ENCODE data around the gene LRRC4C.

LRRC4C gene

GRCh38 chr11:40841231-40841630 lies 618.2 kb downstream of the LRRC4C start:
- Histone ChIP-seq H3K4me1 (ENCODE audit: control insufficient read depth, insufficient read depth, low read length) (no peaks in the 10 kb centered on the region), H3K4me3 (ENCODE audit: low read length) (no peak overlapping the region), H3K27ac (ENCODE audit: low read depth, low read length) (no peak overlapping the region), H3K27me3 (ENCODE audit: control insufficient read depth, insufficient read depth, low read length) (no peaks in the 10 kb centered on the region), H3K9ac (ENCODE audit: low read length) (no peak overlapping the region), H3K36me3 (ENCODE audit: control insufficient read depth, insufficient read depth, low read length) (no peaks in the 10 kb centered on the region)

GRCh38 chr11:40838181-40838683 lies 621.2 kb downstream of the LRRC4C start:
- no peaks in the 10 kb centered on the region for H3K27me3 ChIP-seq (ENCODE audit: control insufficient read depth, insufficient read depth, low read length)
- H3K4me3 ChIP-seq (ENCODE audit: low read length): no peak overlapping the region
- no peak overlapping the region for H3K9ac ChIP-seq (ENCODE audit: low read length)
- no peaks in the 10 kb centered on the region for H3K36me3 ChIP-seq (ENCODE audit: control insufficient read depth, insufficient read depth, low read length)
- H3K4me1 ChIP-seq (ENCODE audit: control insufficient read depth, insufficient read depth, low read length): no peaks in the 10 kb centered on the region
- no peak overlapping the region for H3K27ac ChIP-seq (ENCODE audit: low read depth, low read length)

DNA sequence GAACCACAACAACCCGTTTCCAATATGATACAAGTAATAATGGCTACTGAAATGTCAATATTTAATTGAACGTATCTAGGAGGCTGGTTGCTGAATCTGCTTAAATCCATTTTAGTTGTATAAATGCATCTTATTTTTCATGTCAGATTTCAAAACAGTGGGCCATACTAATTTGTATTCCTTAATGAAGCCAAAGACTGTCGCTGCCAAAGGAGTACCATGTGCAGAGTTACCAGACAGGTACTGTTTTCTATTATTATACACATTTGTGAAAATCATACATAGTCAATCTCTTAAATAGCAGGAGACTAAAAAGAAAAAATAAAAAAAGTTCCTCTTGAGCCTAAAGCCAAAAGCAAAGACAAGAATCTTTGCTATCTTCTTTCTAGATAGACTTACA lies 632.3 kb downstream of the LRRC4C start:
- Histone ChIP-seq H3K27ac (ENCODE audit: low read depth, low read length) (no peak overlapping the region), H3K27me3 (ENCODE audit: control insufficient read depth, insufficient read depth, low read length) (no peaks in the 10 kb centered on the region), H3K9ac (ENCODE audit: low read length) (no peak overlapping the region), H3K4me1 (ENCODE audit: control insufficient read depth, insufficient read depth, low read length) (no peaks in the 10 kb centered on the region), H3K4me3 (ENCODE audit: low read length) (no peak overlapping the region), H3K36me3 (ENCODE audit: control insufficient read depth, insufficient read depth, low read length) (no peaks in the 10 kb centered on the region)

GRCh38 chr11:40826601-40827000 lies 632.9 kb downstream of the LRRC4C start:
- Histone ChIP-seq H3K27ac (ENCODE audit: low read depth, low read length) (no peak overlapping the region), H3K27me3 (ENCODE audit: control insufficient read depth, insufficient read depth, low read length) (no peaks in the 10 kb centered on the region), H3K4me1 (ENCODE audit: control insufficient read depth, insufficient read depth, low read length) (no peaks in the 10 kb centered on the region), H3K36me3 (ENCODE audit: control insufficient read depth, insufficient read depth, low read length) (no peaks in the 10 kb centered on the region), H3K9ac (ENCODE audit: low read length) (no peak overlapping the region), H3K4me3 (ENCODE audit: low read length) (no peak overlapping the region)

DNA sequence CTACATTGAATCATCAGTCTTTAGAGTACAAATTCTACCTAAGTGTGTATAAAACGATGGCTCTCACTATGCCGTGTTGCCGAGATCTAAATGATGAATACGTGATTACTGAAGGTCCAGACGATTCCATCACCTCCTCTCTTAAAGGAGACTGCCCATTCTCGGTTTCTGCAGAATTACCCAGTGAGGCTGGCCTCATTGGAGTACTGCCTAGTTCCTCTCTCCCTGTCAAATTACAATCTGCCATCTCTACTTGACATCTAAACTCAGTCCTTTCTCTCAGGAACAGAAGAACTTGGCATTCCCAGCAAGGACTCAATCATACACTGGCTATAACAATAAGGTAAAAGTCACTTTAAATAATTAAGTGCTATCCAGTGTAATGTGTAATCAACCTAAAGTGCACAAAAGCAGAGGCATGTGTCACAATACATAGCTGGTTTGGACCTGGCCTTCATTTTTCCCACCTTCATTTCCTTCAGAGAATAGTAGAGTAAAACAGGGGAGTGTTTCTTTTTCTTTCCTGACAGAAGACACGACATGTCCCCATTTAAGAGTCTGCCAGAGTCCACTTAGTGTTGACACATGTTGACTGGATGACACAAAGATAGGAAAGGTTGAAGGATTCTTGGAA lies 634.1 kb downstream of the LRRC4C start:
- H3K27ac ChIP-seq (ENCODE audit: low read depth, low read length): no peak overlapping the region
- H3K4me1 ChIP-seq (ENCODE audit: control insufficient read depth, insufficient read depth, low read length): no peaks in the 10 kb centered on the region
- H3K4me3 ChIP-seq (ENCODE audit: low read length): no peak overlapping the region
- H3K9ac ChIP-seq (ENCODE audit: low read length): no peak overlapping the region
- H3K36me3 ChIP-seq (ENCODE audit: control insufficient read depth, insufficient read depth, low read length): no peaks in the 10 kb centered on the region
- no peaks in the 10 kb centered on the region for H3K27me3 ChIP-seq (ENCODE audit: control insufficient read depth, insufficient read depth, low read length)

DNA sequence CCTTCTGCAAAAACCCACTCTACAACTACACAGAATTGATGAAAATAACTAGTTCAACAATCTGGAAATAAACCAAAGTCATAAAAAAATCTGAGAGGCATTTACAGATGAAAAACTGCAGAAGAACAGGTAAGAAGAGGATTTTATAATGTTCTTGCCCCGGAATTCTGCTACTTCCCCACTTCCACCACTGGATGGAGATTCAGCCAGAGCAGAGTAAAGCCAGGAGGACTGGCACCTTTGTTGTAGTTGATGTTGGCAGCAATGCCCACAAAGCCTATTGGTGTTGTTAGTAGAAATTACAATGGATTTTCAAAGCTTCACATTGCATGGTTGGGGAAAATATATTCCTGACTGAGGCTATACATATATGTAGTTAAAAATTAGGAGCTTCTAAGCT lies 640.2 kb downstream of the LRRC4C start:
- Histone ChIP-seq H3K36me3 (ENCODE audit: control insufficient read depth, insufficient read depth, low read length) (no peaks in the 10 kb centered on the region), H3K4me1 (ENCODE audit: control insufficient read depth, insufficient read depth, low read length) (no peaks in the 10 kb centered on the region), H3K9ac (ENCODE audit: low read length) (no peak overlapping the region), H3K27me3 (ENCODE audit: control insufficient read depth, insufficient read depth, low read length) (no peaks in the 10 kb centered on the region), H3K27ac (ENCODE audit: low read depth, low read length) (no peak overlapping the region), H3K4me3 (ENCODE audit: low read length) (no peak overlapping the region)

- Histone ChIP-seq H3K9ac (ENCODE audit: low read length) (no peak overlapping the region), H3K4me1 (ENCODE audit: control insufficient read depth, insufficient read depth, low read length) (no peaks in the 10 kb centered on the region)
These were observed 642.5 kb downstream of the LRRC4C start for GRCh38 chr11:40816976-40817375.

GRCh38 chr11:40797981-40798380 lies 661.5 kb downstream of the LRRC4C start:
- H3K27ac ChIP-seq (ENCODE audit: low read depth, low read length): no peak overlapping the region
- no peaks in the 10 kb centered on the region for H3K4me1 ChIP-seq (ENCODE audit: control insufficient read depth, insufficient read depth, low read length)
- H3K4me3 ChIP-seq (ENCODE audit: low read length): no peak overlapping the region
- no peak overlapping the region for H3K9ac ChIP-seq (ENCODE audit: low read length)
- H3K36me3 ChIP-seq (ENCODE audit: control insufficient read depth, insufficient read depth, low read length): no peaks in the 10 kb centered on the region
- no peaks in the 10 kb centered on the region for H3K27me3 ChIP-seq (ENCODE audit: control insufficient read depth, insufficient read depth, low read length)

More at GRCh38 chr11:40816976-40817375, 642.5 kb downstream of the LRRC4C start:
- Histone ChIP-seq H3K27me3 (ENCODE audit: control insufficient read depth, insufficient read depth, low read length) (no peaks in the 10 kb centered on the region), H3K27ac (ENCODE audit: low read depth, low read length) (no peak overlapping the region), H3K4me3 (ENCODE audit: low read length) (no peak overlapping the region), H3K36me3 (ENCODE audit: control insufficient read depth, insufficient read depth, low read length) (no peaks in the 10 kb centered on the region)

DNA sequence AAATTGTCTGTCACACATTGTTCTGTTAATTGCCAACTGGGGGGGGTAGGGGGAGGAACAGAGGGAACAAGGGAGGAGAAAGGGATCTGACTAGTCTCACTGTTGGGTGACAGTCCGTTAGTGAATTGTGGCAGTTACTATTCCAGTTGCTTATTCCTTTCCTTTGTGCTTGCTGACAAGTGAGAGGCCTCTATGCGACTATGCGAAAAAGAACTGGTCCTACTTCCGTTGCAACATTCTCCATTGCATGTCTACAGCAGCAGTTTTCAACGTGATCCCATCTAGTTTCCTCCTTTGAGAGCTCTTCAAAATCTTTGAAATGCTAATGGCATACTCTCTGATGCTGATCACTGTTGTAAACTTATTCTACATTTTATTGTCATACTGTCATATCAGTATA lies 672.2 kb downstream of the LRRC4C start:
- H3K9ac ChIP-seq (ENCODE audit: low read length): no peak overlapping the region
- no peaks in the 10 kb centered on the region for H3K27me3 ChIP-seq (ENCODE audit: control insufficient read depth, insufficient read depth, low read length)
- H3K27ac ChIP-seq (ENCODE audit: low read depth, low read length): no peak overlapping the region
- H3K36me3 ChIP-seq (ENCODE audit: control insufficient read depth, insufficient read depth, low read length): no peaks in the 10 kb centered on the region
- H3K4me1 ChIP-seq (ENCODE audit: control insufficient read depth, insufficient read depth, low read length): no peaks in the 10 kb centered on the region
- H3K4me3 ChIP-seq (ENCODE audit: low read length): no peak overlapping the region

GRCh38 chr11:40763046-40763445 lies 696.4 kb downstream of the LRRC4C start:
- no peaks in the 10 kb centered on the region for H3K36me3 ChIP-seq (ENCODE audit: control insufficient read depth, insufficient read depth, low read length)
- no peaks in the 10 kb centered on the region for H3K27me3 ChIP-seq (ENCODE audit: control insufficient read depth, insufficient read depth, low read length)

GRCh38 chr11:40759341-40759740 lies 700.1 kb downstream of the LRRC4C start:
- no peak overlapping the region for H3K4me3 ChIP-seq (ENCODE audit: low read length)
- H3K27ac ChIP-seq (ENCODE audit: low read depth, low read length): no peak overlapping the region
- no peak overlapping the region for H3K9ac ChIP-seq (ENCODE audit: low read length)
- no peaks in the 10 kb centered on the region for H3K4me1 ChIP-seq (ENCODE audit: control insufficient read depth, insufficient read depth, low read length)
- no peaks in the 10 kb centered on the region for H3K27me3 ChIP-seq (ENCODE audit: control insufficient read depth, insufficient read depth, low read length)
- H3K36me3 ChIP-seq (ENCODE audit: control insufficient read depth, insufficient read depth, low read length): no peaks in the 10 kb centered on the region

More at GRCh38 chr11:40763046-40763445, 696.4 kb downstream of the LRRC4C start:
- Histone ChIP-seq H3K4me1 (ENCODE audit: control insufficient read depth, insufficient read depth, low read length) (no peaks in the 10 kb centered on the region), H3K9ac (ENCODE audit: low read length) (no peak overlapping the region), H3K27ac (ENCODE audit: low read depth, low read length) (no peak overlapping the region), H3K4me3 (ENCODE audit: low read length) (no peak overlapping the region)

DNA sequence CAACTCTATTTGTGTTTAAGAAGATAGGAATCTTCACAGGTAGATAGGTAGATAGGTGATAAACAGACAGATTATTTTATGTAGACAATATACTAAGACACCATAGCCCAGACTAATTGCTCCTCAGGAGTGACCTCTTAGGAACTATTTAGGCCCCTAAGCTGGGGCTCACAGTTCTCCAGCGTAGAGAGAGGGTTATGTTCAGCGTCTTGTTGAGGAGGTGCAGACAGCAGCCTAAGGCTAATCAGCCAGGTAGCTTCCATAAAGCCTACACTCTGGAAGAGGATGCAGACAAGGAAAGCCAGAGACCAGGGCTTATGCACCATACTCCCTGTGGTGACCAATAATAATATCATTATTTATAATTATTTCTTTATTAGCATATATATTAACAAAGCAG lies 705.2 kb downstream of the LRRC4C start:
- Histone ChIP-seq H3K27ac (ENCODE audit: low read depth, low read length) (no peak overlapping the region), H3K27me3 (ENCODE audit: control insufficient read depth, insufficient read depth, low read length) (no peaks in the 10 kb centered on the region), H3K4me1 (ENCODE audit: control insufficient read depth, insufficient read depth, low read length) (no peaks in the 10 kb centered on the region), H3K4me3 (ENCODE audit: low read length) (no peak overlapping the region), H3K36me3 (ENCODE audit: control insufficient read depth, insufficient read depth, low read length) (no peaks in the 10 kb centered on the region), H3K9ac (ENCODE audit: low read length) (no peak overlapping the region)

DNA sequence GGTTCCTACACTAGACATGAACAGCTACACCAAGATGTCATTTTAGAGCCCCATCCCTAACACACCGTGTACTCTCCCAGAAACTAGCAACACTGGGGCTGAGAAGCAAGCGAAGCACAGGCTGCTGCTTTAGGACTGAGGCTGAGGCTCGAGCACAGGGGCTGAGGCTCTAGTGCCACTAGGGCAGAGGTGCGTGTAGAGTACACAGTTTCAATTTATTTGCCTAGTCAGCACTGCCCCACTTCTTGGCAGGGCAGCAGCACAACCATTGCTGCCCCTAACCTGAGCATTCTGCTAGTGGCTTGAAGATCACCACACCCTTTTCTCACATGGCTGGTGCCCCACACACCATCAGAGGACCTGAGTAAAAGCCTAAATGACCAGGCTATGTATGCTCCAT lies 713.2 kb downstream of the LRRC4C start:
- no peak overlapping the region for H3K9ac ChIP-seq (ENCODE audit: low read length)
- no peak overlapping the region for H3K4me3 ChIP-seq (ENCODE audit: low read length)
- no peaks in the 10 kb centered on the region for H3K27me3 ChIP-seq (ENCODE audit: control insufficient read depth, insufficient read depth, low read length)
- H3K36me3 ChIP-seq (ENCODE audit: control insufficient read depth, insufficient read depth, low read length): no peaks in the 10 kb centered on the region
- H3K4me1 ChIP-seq (ENCODE audit: control insufficient read depth, insufficient read depth, low read length): no peaks in the 10 kb centered on the region
- no peak overlapping the region for H3K27ac ChIP-seq (ENCODE audit: low read depth, low read length)
